Measurements from ENCODE around the gene ABI2. TPM values are rescaled to one million over a fixed set of nuclear protein-coding genes. Genes with fewer than 3 reads are reported as not detected.

ABI2 gene
- total RNA-seq, 1 donor from 2014 or later: 101 TPM

DNA sequence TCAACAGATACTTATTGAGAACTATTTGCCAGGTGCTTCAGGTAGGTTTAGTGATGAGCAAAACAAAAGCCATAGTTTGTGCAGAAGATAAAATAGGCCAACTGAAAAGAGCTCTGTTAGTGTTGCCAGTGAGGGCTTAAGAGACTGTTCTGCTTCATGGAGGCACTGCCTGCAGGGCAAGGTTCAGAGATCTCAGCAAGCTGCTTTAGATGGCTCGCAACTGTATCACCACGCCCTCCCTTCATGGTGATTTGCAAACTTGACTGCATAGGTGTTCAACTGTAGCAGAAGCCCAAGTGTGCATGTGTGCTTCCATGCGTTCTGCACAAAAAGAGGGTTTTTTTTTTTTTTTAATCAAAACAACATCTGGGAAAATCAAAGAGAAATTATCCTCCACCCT, 122.4 kb downstream of the ABI2 start:
- Mint-ChIP-seq H3K27me3 (ENCODE audit: unreplicated experiment) (no peaks in the 10 kb centered on the region), H3K4me3 (ENCODE audit: unreplicated experiment) (no peak overlapping the region), H3K9me3 (ENCODE audit: unreplicated experiment) (no peaks in the 10 kb centered on the region), H3K36me3 (ENCODE audit: unreplicated experiment) (no peaks in the 10 kb centered on the region), H3K27ac (ENCODE audit: unreplicated experiment) (no peak overlapping the region), H3K4me1 (ENCODE audit: low read depth, unreplicated experiment) (peaks cover 2% of the 10 kb centered on the region)
- no peak for TF ChIP-seq CTCF (IDR thresholded peaks at IDR 0.05; ENCODE audit: partially characterized antibody, unreplicated experiment)
- no peak for DNase-seq

DNA sequence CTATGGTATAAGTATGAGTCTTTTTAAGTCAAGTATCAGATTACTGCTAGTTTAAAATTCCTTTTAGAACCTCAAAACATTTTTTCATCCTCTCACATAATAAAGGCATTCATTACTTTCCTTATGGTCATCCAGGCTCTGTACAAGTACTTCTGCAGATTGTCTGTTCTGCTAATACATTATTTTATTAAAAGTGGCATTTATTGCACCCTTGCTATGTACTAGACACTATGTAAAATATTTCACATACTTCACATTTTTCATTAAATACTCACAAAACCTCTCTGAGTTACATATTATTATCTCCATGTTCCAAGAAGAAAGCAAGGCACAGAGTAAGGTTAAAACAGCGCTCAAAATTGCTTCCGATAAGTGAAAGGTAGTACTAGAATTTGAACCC, 122.8 kb downstream of the ABI2 start:
- TF ChIP-seq CTCF (IDR thresholded peaks at IDR 0.05; ENCODE audit: partially characterized antibody, unreplicated experiment): no peak

GRCh38 chr2:203451689-203452088, 123.5 kb downstream of the ABI2 start:
- H3K27ac Mint-ChIP-seq (ENCODE audit: unreplicated experiment): no peak overlapping the region
- no peak for DNase-seq
- H3K4me1 Mint-ChIP-seq (ENCODE audit: low read depth, unreplicated experiment): peaks cover 2% of the 10 kb centered on the region
- no peak for TF ChIP-seq CTCF (IDR thresholded peaks at IDR 0.05; ENCODE audit: partially characterized antibody, unreplicated experiment)
- no peak overlapping the region for H3K4me3 Mint-ChIP-seq (ENCODE audit: unreplicated experiment)
- no peaks in the 10 kb centered on the region for H3K36me3 Mint-ChIP-seq (ENCODE audit: unreplicated experiment)
- no peaks in the 10 kb centered on the region for H3K27me3 Mint-ChIP-seq (ENCODE audit: unreplicated experiment)
- H3K9me3 Mint-ChIP-seq (ENCODE audit: unreplicated experiment): no peaks in the 10 kb centered on the region

More for the DNA sequence above, 122.8 kb downstream of the ABI2 start:
- Mint-ChIP-seq H3K27me3 (ENCODE audit: unreplicated experiment) (no peaks in the 10 kb centered on the region), H3K9me3 (ENCODE audit: unreplicated experiment) (no peaks in the 10 kb centered on the region), H3K4me3 (ENCODE audit: unreplicated experiment) (no peak overlapping the region), H3K36me3 (ENCODE audit: unreplicated experiment) (no peaks in the 10 kb centered on the region), H3K4me1 (ENCODE audit: low read depth, unreplicated experiment) (peaks cover 2% of the 10 kb centered on the region), H3K27ac (ENCODE audit: unreplicated experiment) (no peak overlapping the region)
- DNase-seq: no peak

GRCh38 chr2:203453858-203454451, 125.8 kb downstream of the ABI2 start:
- TF ChIP-seq CTCF (IDR thresholded peaks at IDR 0.05; ENCODE audit: partially characterized antibody, unreplicated experiment): peak; percentile 75
- H3K36me3 Mint-ChIP-seq (ENCODE audit: unreplicated experiment): no peaks in the 10 kb centered on the region
- H3K27me3 Mint-ChIP-seq (ENCODE audit: unreplicated experiment): no peaks in the 10 kb centered on the region
- H3K4me1 Mint-ChIP-seq (ENCODE audit: low read depth, unreplicated experiment): peaks cover 2% of the 10 kb centered on the region
- no peak overlapping the region for H3K27ac Mint-ChIP-seq (ENCODE audit: unreplicated experiment)
- no peak overlapping the region for H3K4me3 Mint-ChIP-seq (ENCODE audit: unreplicated experiment)
- no peaks in the 10 kb centered on the region for H3K9me3 Mint-ChIP-seq (ENCODE audit: unreplicated experiment)
- no peak for DNase-seq

GRCh38 chr2:203455209-203455608, 127.0 kb downstream of the ABI2 start:
- Mint-ChIP-seq H3K4me3 (ENCODE audit: unreplicated experiment) (no peak overlapping the region), H3K27me3 (ENCODE audit: unreplicated experiment) (no peaks in the 10 kb centered on the region), H3K36me3 (ENCODE audit: unreplicated experiment) (no peaks in the 10 kb centered on the region), H3K4me1 (ENCODE audit: low read depth, unreplicated experiment) (peaks cover 2% of the 10 kb centered on the region), H3K9me3 (ENCODE audit: unreplicated experiment) (no peaks in the 10 kb centered on the region), H3K27ac (ENCODE audit: unreplicated experiment) (no peak overlapping the region)
- TF ChIP-seq CTCF (IDR thresholded peaks at IDR 0.05; ENCODE audit: partially characterized antibody, unreplicated experiment): no peak
- no peak for DNase-seq

All from glutamatergic neuron (in vitro differentiated cells).